HepG2 (cell line): ENCODE results near the gene GDAP1L1. TPM values are rescaled to one million over a fixed set of nuclear protein-coding genes. Genes with fewer than 3 reads are reported as not detected.

Experiments used
- CBX5 ChIP-seq: sonication (generic); formaldehyde crosslinking; IDR thresholded peaks from 2 replicates; pipeline ENCODE4 v1.4.0; 2020; ENCODE audit warnings: missing genetic modification reagents, borderline replicate concordance
- DR1 ChIP-seq: sonication (generic); formaldehyde crosslinking; IDR thresholded peaks from 2 replicates; pipeline ENCODE4 v1.8.0; 2021; ENCODE audit warnings: mild to moderate bottlenecking, missing genetic modification reagents, inconsistent platforms
- ETV5 ChIP-seq: IDR thresholded peaks from 2 replicates; pipeline ENCODE4 v1.6.1; 2018; ENCODE audit warnings: missing biosample characterization, missing genetic modification reagents, inconsistent platforms, borderline replicate concordance
- FOXC1 ChIP-seq: sonication (generic); formaldehyde crosslinking; IDR thresholded peaks from 2 replicates; pipeline ENCODE4 v1.8.0; 2022; ENCODE audit warnings: mild to moderate bottlenecking, missing genetic modification reagents, borderline replicate concordance
- HES4 ChIP-seq: sonication (generic); formaldehyde crosslinking; IDR thresholded peaks from 2 replicates; pipeline ENCODE4 v1.9.0; 2021; ENCODE audit warnings: mild to moderate bottlenecking, missing genetic modification reagents, borderline replicate concordance
- HOXA3 ChIP-seq: sonication (generic); formaldehyde crosslinking; IDR thresholded peaks from 2 replicates; pipeline ENCODE4 v1.5.0; 2020; ENCODE audit warnings: missing genetic modification reagents
- HOXA5 ChIP-seq: sonication (generic); formaldehyde crosslinking; IDR thresholded peaks from 2 replicates; pipeline ENCODE4 v1.4.0; 2020; ENCODE audit warnings: missing genetic modification reagents
- NKX3-1 ChIP-seq: sonication (generic); formaldehyde crosslinking; IDR thresholded peaks from 2 replicates; pipeline ENCODE4 v1.5.0; 2020; ENCODE audit warnings: missing genetic modification reagents
- PHF20 ChIP-seq: sonication (generic); formaldehyde crosslinking; IDR thresholded peaks from 2 replicates; pipeline ENCODE4 v1.5.0; 2020; ENCODE audit warnings: mild to moderate bottlenecking, missing genetic modification reagents
- YEATS4 ChIP-seq: sonication (generic); formaldehyde crosslinking; IDR thresholded peaks from 2 replicates; pipeline ENCODE4 v1.4.0; 2020; ENCODE audit warnings: missing genetic modification reagents, borderline replicate concordance
- ZNF12 ChIP-seq: sonication (generic); formaldehyde crosslinking; IDR thresholded peaks from 2 replicates; pipeline ENCODE4 v1.5.0; 2020; ENCODE audit warnings: missing genetic modification reagents
- ZNF274 ChIP-seq: sonication (generic); formaldehyde crosslinking; IDR thresholded peaks from 2 replicates; pipeline ENCODE4 v1.5.1; 2020; ENCODE audit warnings: mild to moderate bottlenecking, missing genetic modification reagents
- ZNF296 ChIP-seq: sonication (generic); formaldehyde crosslinking; conservative IDR thresholded peaks from 2 replicates; pipeline ENCODE4 v1.5.0; 2020; ENCODE audit warnings: mild to moderate bottlenecking, missing genetic modification reagents
- ZNF552 ChIP-seq: sonication (generic); formaldehyde crosslinking; IDR thresholded peaks from 2 replicates; pipeline ENCODE4 v1.9.0; 2022; ENCODE audit warnings: missing genetic modification reagents, mild to moderate bottlenecking, borderline replicate concordance
- ZNF672 ChIP-seq: sonication (generic); formaldehyde crosslinking; IDR thresholded peaks from 2 replicates; pipeline ENCODE4 v1.8.1; 2022; ENCODE audit warnings: missing genetic modification reagents
- ZNF782 ChIP-seq: sonication (generic); formaldehyde crosslinking; IDR thresholded peaks from 2 replicates; pipeline ENCODE4 v1.4.0; 2020; ENCODE audit warnings: missing genetic modification reagents, mild to moderate bottlenecking, borderline replicate concordance
- ZXDC ChIP-seq: sonication (generic); formaldehyde crosslinking; IDR thresholded peaks from 2 replicates; pipeline ENCODE4 v1.5.0; 2020; ENCODE audit warnings: mild to moderate bottlenecking, missing genetic modification reagents
- polyA plus RNA-seq, 8 experiments: library from polyadenylated mRNA; depleted of rRNA in 3 of 8; stranded (reverse) in 7 of 8; unstranded in 1 of 8; fragments of >200 nt; fragmentation: Illumina TruSeq in 4 of 8; extraction: Trizol in 4 of 8; gene quantifications; 2 replicates each; pipeline versions ENCODE4 v1.2.1 to v1.2.3, GENCODE V29; 2011 to 2016; ENCODE audit warnings: low read depth in 4 of 8, missing spikeins in 1 of 8, mixed read lengths in 1 of 8; ENCODE audit not compliant: insufficient read depth in 1 of 8
- total RNA-seq, 5 experiments: library from RNA; depleted of rRNA; stranded (reverse); fragments of >200 nt; fragmentation: Illumina TruSeq; extraction: Trizol; gene quantifications; 2 replicates each; pipeline ENCODE4 v1.2.3, GENCODE V29; 2016; ENCODE audit warnings: low read depth in 1 of 5
- TF ChIP-seq, protein P1 (sequence below): sonication (generic); formaldehyde crosslinking; IDR thresholded peaks from 2 replicates; pipeline ENCODE4 v1.9.0; 2022; ENCODE audit warnings: missing genetic modification reagents, mild to moderate bottlenecking, borderline replicate concordance
- TF ChIP-seq, protein P2 (sequence below): sonication (generic); formaldehyde crosslinking; IDR thresholded peaks from 2 replicates; pipeline ENCODE4 v1.5.1; 2020; ENCODE audit warnings: mild to moderate bottlenecking, missing genetic modification reagents, borderline replicate concordance

The GDAP1L1 gene
- total and polyA plus RNA-seq, 2 of the 13 experiments (the other 11 are each of a cell fraction or from before 2014, with no cell fraction given), result 0.04 TPM; not detected in 1

GRCh38 chr20:44210406-44211176, 36.5 kb upstream of the GDAP1L1 start, which contains the start of gene OSER1 (continued):
- TF ChIP-seq, protein P1, sequence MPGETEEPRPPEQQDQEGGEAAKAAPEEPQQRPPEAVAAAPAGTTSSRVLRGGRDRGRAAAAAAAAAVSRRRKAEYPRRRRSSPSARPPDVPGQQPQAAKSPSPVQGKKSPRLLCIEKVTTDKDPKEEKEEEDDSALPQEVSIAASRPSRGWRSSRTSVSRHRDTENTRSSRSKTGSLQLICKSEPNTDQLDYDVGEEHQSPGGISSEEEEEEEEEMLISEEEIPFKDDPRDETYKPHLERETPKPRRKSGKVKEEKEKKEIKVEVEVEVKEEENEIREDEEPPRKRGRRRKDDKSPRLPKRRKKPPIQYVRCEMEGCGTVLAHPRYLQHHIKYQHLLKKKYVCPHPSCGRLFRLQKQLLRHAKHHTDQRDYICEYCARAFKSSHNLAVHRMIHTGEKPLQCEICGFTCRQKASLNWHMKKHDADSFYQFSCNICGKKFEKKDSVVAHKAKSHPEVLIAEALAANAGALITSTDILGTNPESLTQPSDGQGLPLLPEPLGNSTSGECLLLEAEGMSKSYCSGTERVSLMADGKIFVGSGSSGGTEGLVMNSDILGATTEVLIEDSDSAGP (CRISPR knock-in tag), result peak; percentile 81
- peak; percentile 73; the same call in 1 of the 2 replicates for TF ChIP-seq ZNF672 (CRISPR knock-in tag)
- TF ChIP-seq HOXA5 (CRISPR knock-in tag), result peak; percentile 72
- TF ChIP-seq ETV5 (CRISPR knock-in tag), result peak; percentile 12; the same call in 1 of the 2 replicates
- TF ChIP-seq ZNF296 (CRISPR knock-in tag), result no peak; the same call in 1 of the 2 replicates
- peak; percentile 49; the same call in 1 of the 2 replicates for TF ChIP-seq DR1
- peak; percentile 78 for TF ChIP-seq YEATS4
- TF ChIP-seq, protein P2, sequence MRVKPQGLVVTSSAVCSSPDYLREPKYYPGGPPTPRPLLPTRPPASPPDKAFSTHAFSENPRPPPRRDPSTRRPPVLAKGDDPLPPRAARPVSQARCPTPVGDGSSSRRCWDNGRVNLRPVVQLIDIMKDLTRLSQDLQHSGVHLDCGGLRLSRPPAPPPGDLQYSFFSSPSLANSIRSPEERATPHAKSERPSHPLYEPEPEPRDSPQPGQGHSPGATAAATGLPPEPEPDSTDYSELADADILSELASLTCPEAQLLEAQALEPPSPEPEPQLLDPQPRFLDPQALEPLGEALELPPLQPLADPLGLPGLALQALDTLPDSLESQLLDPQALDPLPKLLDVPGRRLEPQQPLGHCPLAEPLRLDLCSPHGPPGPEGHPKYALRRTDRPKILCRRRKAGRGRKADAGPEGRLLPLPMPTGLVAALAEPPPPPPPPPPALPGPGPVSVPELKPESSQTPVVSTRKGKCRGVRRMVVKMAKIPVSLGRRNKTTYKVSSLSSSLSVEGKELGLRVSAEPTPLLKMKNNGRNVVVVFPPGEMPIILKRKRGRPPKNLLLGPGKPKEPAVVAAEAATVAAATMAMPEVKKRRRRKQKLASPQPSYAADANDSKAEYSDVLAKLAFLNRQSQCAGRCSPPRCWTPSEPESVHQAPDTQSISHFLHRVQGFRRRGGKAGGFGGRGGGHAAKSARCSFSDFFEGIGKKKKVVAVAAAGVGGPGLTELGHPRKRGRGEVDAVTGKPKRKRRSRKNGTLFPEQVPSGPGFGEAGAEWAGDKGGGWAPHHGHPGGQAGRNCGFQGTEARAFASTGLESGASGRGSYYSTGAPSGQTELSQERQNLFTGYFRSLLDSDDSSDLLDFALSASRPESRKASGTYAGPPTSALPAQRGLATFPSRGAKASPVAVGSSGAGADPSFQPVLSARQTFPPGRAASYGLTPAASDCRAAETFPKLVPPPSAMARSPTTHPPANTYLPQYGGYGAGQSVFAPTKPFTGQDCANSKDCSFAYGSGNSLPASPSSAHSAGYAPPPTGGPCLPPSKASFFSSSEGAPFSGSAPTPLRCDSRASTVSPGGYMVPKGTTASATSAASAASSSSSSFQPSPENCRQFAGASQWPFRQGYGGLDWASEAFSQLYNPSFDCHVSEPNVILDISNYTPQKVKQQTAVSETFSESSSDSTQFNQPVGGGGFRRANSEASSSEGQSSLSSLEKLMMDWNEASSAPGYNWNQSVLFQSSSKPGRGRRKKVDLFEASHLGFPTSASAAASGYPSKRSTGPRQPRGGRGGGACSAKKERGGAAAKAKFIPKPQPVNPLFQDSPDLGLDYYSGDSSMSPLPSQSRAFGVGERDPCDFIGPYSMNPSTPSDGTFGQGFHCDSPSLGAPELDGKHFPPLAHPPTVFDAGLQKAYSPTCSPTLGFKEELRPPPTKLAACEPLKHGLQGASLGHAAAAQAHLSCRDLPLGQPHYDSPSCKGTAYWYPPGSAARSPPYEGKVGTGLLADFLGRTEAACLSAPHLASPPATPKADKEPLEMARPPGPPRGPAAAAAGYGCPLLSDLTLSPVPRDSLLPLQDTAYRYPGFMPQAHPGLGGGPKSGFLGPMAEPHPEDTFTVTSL, result peak; percentile 81
- TF ChIP-seq HOXA3 (CRISPR knock-in tag), result peak; percentile 83; the same call in 1 of the 2 replicates
- TF ChIP-seq ZNF274 (CRISPR knock-in tag), result no peak
- TF ChIP-seq NKX3-1, result peak; percentile 74
- no peak; the same call in 1 of the 2 replicates for TF ChIP-seq ZXDC (CRISPR knock-in tag)
- peak; percentile 94; the same call in 1 of the 2 replicates for TF ChIP-seq HES4
- TF ChIP-seq ZNF782 (CRISPR knock-in tag), result peak; percentile 89; the same call in 1 of the 2 replicates
- peak; percentile 80 for TF ChIP-seq PHF20
- peak; percentile 92 for TF ChIP-seq ZNF12 (CRISPR knock-in tag)
- peak; percentile 97 for TF ChIP-seq FOXC1 (CRISPR knock-in tag)
- peak; percentile 78 for TF ChIP-seq ZNF552 (CRISPR knock-in tag)
- TF ChIP-seq CBX5 (CRISPR knock-in tag), result no peak; the same call in 1 of the 2 replicates
